HL-60 (cell line): ENCODE results near the gene USP31.

Experiments used
- DNase-seq, 2 experiments: peaks; one replicate each; pipeline ENCODE4 v3.0.0-alpha.2; 2010 to 2020; ENCODE audit warnings: low read depth in 1 of 2, low spot score in 1 of 2
- H3K27ac ChIP-seq: fragments of 250-450 bp; sonication (Bioruptor Pico); replicated peaks from 2 replicates; pipeline ENCODE4 v1.5.1; 2020; ENCODE audit warnings: mild to moderate bottlenecking, moderate library complexity
- H3K27me3 ChIP-seq: fragments of 250-450 bp; sonication (Bioruptor Pico); 2 replicates; pipeline ENCODE4 v1.5.1; 2021; ENCODE audit warnings: mild to moderate bottlenecking, moderate library complexity; ENCODE audit not compliant: insufficient read depth, poor library complexity, severe bottlenecking
- H3K4me3 ChIP-seq: replicated peaks from 2 replicates; pipeline ENCODE4 v1.5.1; 2011; ENCODE audit warnings: mild to moderate bottlenecking, control low read depth, low read length; ENCODE audit not compliant: insufficient read depth
- GABPA ChIP-seq: IDR thresholded peaks from 2 replicates; pipeline ENCODE4 v1.6.1; 2012; ENCODE audit warnings: low read depth
- POLR2AphosphoS5 ChIP-seq: IDR thresholded peaks from 2 replicates; pipeline ENCODE4 v1.6.1; 2012; ENCODE audit warnings: low read depth
- SPI1 ChIP-seq: IDR thresholded peaks from 2 replicates; pipeline ENCODE4 v1.6.1; 2012; ENCODE audit warnings: low read depth, mild to moderate bottlenecking, borderline replicate concordance
- TF ChIP-seq, protein P1 (sequence below): IDR thresholded peaks from 2 replicates; pipeline ENCODE4 v1.6.1; 2012; ENCODE audit warnings: low read depth; ENCODE audit not compliant: insufficient replicate concordance
- TF ChIP-seq, protein P2 (sequence below): IDR thresholded peaks from one replicate; pipeline ENCODE4 v1.5.1; 2011; ENCODE audit warnings: low read length, control low read depth, inconsistent platforms; ENCODE audit not compliant: insufficient read depth

The USP31 gene

DNA sequence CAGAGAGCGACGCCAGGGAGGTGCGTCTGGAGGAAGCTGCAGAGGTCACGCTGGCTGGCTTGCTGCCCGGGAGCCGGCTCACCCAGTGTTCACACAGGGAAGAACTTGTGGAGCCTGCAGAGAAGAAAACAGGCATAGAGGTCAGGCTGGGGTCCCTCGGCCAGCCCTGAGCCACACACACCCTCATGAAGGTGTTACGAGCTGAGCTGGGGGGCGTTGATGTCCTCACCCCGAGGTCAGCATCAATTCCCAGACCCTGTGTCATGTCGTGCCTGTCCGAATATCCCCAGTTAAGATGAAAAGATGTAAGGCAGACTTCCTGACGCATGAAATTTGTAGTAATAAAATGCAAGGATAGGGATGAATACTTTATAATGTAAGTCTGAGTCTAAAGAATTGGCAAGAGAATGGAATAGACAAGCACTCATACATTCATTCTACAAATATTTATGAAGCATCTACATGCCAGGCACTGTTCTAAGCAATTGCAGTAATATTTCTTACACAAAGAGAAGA lies 77.1 kb downstream of the USP31 start:
- Histone ChIP-seq H3K27me3 (no peaks in the 10 kb centered on the region), H3K4me3 (no peak overlapping the region), H3K27ac (no peak overlapping the region)
- TF ChIP-seq SPI1 (no peak), GABPA (no peak), POLR2AphosphoS5 (no peak)
- DNase-seq, result no peak

DNA sequence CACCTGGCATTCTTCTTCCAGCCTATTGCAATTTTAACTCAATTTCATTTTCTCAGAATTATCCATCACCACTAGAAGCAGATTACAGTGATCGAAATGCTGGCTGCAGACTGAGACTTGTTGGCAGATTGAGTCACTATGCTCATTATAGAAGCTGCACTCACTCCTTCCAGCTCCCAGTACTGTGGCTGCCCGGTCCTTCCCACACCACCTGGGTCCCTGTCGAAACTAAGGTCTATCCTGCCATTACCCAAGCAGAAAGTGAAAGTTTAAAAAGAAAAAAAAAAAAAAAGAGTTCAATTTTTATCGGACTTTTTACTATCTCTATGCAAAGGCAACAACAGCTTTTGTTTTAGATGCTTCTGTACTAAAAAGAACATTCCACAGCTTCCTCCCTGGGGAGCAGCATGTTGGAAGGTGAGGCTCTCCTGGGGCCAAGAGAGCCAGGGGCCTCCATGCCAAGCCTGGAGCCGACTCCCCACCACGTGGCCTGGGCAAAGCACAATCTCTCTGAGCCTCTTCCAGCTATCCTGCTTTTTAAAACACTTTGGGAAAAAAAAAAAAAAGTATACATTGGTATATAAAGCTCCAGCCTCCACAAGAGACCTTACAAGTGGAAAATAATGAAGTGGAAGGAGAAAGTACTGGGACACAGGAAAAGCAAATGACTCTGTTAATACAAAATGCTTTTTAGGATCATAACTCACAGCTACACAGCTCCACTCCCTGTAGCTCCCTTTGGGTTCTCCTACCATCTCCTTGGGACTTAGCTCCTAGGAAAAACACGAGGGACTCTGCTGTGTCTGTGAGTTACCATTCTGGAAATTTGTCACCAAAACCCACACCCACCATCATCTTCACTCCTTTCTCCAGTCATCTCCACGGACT lies 77.8 kb downstream of the USP31 start:
- H3K27ac ChIP-seq, result no peak overlapping the region
- H3K4me3 ChIP-seq, result no peak overlapping the region
- TF ChIP-seq SPI1, result no peak
- no peak for TF ChIP-seq GABPA
- TF ChIP-seq, protein P1, sequence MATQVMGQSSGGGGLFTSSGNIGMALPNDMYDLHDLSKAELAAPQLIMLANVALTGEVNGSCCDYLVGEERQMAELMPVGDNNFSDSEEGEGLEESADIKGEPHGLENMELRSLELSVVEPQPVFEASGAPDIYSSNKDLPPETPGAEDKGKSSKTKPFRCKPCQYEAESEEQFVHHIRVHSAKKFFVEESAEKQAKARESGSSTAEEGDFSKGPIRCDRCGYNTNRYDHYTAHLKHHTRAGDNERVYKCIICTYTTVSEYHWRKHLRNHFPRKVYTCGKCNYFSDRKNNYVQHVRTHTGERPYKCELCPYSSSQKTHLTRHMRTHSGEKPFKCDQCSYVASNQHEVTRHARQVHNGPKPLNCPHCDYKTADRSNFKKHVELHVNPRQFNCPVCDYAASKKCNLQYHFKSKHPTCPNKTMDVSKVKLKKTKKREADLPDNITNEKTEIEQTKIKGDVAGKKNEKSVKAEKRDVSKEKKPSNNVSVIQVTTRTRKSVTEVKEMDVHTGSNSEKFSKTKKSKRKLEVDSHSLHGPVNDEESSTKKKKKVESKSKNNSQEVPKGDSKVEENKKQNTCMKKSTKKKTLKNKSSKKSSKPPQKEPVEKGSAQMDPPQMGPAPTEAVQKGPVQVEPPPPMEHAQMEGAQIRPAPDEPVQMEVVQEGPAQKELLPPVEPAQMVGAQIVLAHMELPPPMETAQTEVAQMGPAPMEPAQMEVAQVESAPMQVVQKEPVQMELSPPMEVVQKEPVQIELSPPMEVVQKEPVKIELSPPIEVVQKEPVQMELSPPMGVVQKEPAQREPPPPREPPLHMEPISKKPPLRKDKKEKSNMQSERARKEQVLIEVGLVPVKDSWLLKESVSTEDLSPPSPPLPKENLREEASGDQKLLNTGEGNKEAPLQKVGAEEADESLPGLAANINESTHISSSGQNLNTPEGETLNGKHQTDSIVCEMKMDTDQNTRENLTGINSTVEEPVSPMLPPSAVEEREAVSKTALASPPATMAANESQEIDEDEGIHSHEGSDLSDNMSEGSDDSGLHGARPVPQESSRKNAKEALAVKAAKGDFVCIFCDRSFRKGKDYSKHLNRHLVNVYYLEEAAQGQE, result no peak
- H3K27me3 ChIP-seq, result no peaks in the 10 kb centered on the region
- no peak for DNase-seq

DNA sequence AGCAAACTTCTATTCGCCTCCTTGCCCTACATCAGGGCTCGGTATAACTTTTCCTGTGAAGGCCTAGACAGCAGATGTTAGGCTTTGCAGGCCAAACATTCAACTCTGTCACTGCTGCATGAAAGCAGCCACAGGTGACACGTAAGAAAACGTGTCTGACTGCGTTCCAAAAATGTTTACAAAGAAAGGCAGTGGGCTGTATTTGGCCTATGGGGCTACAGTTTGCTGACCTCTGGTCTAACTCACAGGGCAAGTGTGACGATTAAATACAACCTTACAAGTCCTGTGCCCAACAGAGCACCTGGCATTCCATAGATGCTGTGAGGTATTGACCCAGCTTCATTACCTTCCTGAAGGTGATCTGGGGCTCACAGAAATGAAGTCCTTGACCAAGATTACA lies 79.4 kb downstream of the USP31 start:
- Histone ChIP-seq H3K27me3 (no peaks in the 10 kb centered on the region), H3K4me3 (no peak overlapping the region), H3K27ac (no peak overlapping the region)
- no peak for DNase-seq
- TF ChIP-seq SPI1 (no peak), POLR2AphosphoS5 (no peak), GABPA (no peak)
- TF ChIP-seq, protein P1, result no peak
- TF ChIP-seq, protein P2, sequence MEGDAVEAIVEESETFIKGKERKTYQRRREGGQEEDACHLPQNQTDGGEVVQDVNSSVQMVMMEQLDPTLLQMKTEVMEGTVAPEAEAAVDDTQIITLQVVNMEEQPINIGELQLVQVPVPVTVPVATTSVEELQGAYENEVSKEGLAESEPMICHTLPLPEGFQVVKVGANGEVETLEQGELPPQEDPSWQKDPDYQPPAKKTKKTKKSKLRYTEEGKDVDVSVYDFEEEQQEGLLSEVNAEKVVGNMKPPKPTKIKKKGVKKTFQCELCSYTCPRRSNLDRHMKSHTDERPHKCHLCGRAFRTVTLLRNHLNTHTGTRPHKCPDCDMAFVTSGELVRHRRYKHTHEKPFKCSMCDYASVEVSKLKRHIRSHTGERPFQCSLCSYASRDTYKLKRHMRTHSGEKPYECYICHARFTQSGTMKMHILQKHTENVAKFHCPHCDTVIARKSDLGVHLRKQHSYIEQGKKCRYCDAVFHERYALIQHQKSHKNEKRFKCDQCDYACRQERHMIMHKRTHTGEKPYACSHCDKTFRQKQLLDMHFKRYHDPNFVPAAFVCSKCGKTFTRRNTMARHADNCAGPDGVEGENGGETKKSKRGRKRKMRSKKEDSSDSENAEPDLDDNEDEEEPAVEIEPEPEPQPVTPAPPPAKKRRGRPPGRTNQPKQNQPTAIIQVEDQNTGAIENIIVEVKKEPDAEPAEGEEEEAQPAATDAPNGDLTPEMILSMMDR, result no peak

DNA sequence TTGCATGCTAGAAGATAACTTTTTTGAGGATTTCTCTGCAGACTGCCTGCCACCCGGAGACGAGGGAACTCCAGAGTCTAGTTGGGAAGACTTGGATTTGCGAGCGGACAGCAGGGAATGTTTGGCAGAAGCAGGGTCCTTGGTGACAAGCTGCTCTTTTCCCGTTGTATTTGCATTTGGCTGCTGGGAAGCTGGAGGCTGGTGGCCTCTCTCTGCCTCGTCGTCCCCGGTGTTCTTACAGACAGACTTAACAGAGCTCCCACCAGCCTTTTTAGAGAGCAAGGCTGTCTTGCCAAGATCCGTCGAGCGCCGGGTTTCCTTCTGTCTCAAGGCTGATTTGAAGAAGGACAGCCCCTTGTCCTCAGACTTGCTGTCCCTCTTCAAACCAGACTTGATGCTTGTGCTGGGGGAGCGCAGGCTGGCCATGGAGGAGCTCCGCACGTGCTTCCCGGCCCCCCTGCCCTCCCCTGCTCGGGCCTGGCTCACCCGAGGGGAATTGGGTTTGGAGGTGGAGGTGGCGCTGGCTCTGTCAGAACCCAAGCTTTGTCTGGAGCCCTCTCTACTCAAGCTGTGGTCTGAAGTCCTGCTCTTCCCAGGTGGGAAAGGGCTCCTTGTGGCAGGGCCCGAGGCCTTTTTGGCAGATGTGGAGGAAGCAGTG lies 81.0 kb downstream of the USP31 start:
- H3K4me3 ChIP-seq, result no peak overlapping the region
- TF ChIP-seq GABPA (no peak), SPI1 (no peak), POLR2AphosphoS5 (no peak)
- TF ChIP-seq, protein P1, result no peak
- TF ChIP-seq, protein P2, result no peak

More for the DNA sequence above, 81.0 kb downstream of the USP31 start:
- Histone ChIP-seq H3K27ac (no peak overlapping the region), H3K27me3 (no peaks in the 10 kb centered on the region)
- no peak for DNase-seq
